ENCODE data around the gene MSH3.
A peak's percentile ranks its signal among the peaks of the same experiment; 100 is the strongest.

MSH3 gene

DNA sequence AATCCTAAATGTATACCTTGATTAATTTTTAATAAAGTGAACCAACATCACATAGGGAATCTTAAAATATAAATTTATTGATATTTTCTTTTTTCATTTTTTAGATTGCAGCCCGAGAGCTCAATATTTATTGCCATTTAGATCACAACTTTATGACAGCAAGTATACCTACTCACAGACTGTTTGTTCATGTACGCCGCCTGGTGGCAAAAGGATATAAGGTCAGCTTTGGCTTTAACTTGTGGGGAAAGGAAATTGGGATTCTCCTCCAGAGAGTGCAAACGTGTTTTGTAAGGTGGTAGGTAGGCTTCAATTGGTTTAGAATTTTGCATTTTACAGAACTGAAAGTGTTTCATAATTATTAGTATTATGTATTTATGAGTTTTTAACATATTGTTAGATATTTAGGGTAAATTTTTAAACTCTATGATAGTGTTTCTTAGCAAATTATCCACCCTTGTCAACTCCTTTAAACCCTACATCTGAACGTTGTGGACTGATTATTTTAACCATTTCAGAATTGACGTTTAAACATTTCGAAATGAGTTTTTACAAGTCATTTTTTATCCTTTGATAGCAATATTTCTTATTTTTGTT is 17.8 kb downstream of the MSH3 start:
- FAIRE-seq (peak; percentile 85), DNase-seq (ENCODE audit: insufficient read length, low spot score) (peak; percentile 9)
- no peak for TF ChIP-seq POLR2A (IDR thresholded peaks at IDR 0.05; ENCODE audit: low read depth, low read length)

DNA sequence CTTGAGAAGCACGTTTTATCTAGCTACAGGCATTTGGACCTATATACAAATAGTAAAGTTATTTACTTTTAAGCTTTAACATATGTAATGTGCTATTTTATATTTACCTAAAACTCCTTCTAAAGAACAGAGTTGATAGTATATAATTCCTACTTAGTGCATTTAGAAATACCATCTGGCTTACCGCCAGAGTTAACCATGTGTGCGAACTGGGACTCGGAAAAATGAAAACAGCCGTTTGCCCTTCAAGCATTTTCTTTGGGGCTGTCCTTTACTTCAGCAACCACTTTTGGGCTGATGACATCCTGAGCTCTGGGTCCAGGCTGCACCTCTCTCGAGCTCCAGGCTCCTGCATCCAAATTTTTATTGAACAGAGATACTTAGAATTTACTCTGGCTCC is 22.3 kb downstream of the MSH3 start:
- FAIRE-seq (no peak), DNase-seq (ENCODE audit: insufficient read length, low spot score) (no peak)
- no peak for TF ChIP-seq POLR2A (IDR thresholded peaks at IDR 0.05; ENCODE audit: low read depth, low read length)

DNA sequence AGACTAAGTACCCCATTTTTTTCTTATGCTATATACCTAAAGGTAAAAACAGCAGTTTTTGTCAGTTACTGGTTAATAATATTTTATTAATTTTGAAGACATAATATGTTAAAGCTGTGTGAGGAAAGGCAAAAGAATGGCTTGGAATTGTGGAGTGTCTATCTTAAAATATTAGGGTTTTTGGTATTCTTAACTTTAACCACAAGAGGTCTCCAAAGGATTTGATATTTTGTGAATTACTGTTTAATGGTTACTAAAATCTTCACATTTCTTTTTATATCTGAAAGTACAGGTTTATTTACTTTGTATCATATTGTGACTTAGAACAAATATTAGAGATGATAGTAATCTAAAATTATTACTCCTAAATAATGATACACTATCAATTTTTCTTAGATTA is 32.3 kb downstream of the MSH3 start:
- FAIRE-seq (no peak), DNase-seq (ENCODE audit: insufficient read length, low spot score) (no peak)
- TF ChIP-seq POLR2A (IDR thresholded peaks at IDR 0.05; ENCODE audit: low read depth, low read length), result no peak

DNA sequence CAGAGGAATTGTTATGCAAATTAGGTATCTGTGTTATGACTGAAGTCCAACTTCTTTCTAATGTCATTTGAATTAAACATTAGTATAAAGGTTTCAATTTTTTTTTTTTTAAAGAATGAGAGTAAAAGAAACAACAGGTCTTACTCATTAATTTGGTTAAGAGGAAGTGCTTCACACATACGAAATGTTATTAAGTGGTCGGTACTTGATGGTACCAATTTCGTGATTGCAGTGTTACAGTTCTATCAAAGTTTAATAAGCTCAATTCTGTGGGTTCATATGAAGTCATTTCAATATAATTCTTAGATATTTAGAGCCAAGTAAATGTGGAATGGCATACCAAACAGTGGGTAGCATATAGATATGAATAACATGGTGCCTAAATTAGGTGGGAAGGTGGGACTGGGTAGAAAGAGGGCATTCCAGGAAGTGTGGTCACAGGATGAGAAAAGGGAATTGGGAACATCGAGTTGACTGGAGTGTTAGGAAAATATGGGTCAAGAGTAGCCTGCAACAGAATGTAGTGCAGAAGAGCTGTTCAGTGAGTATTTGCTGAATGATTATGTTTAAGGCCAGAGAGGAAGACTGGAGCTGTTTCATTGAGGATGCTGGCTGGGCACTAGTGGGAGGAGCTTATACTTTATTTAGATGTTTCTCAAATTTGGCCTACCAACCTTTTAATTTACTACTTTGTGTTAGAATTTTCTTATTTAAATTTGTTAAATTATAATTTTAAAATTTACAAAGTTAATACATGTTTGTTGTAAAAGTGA is 34.4 kb downstream of the MSH3 start:
- DNase-seq (ENCODE audit: insufficient read length, low spot score) (no peak), FAIRE-seq (no peak)
- no peak for TF ChIP-seq POLR2A (IDR thresholded peaks at IDR 0.05; ENCODE audit: low read depth, low read length)

DNA sequence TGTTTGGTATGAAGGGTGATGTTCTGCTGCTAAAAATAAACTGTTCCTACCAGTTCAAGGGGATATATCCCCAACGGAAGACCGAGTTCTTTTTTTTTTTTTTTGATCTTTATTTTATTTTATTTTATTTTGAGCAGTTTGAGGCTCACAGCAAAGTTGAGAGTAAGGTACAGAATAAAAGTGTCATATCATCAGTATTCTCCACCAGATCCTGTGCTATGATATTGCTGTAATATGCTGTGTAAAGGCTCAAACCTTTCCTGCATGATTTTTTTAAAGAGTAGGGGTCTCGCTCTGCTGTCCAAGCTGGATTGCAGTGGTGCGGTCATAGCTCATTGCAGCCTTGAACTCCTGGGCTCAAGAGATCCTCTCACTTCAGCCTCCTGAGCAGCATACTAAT is 35.2 kb downstream of the MSH3 start:
- no peak for TF ChIP-seq POLR2A (IDR thresholded peaks at IDR 0.05; ENCODE audit: low read depth, low read length)
- no peak for FAIRE-seq

DNA sequence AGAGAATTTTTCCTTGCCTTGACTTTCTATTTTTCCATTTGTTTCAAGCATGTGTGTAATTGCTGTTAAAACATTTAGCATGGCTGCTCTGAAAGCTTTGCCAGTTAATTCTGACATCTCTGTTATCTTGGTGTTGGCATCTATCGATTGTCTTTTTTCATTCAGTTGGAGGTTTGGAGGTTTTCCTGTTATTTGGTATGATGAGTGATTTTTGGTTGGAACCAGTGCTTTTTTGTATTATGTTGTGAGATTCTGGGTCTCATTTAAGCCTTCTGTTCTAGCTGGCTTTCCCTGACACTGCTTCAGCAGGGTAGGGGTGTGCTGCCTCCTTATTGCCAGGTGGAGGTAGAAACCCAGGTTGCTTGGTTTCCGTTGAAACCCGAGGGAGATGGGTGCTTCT is 41.2 kb downstream of the MSH3 start:
- no peak for TF ChIP-seq POLR2A (IDR thresholded peaks at IDR 0.05; ENCODE audit: low read depth, low read length)
- no peak for DNase-seq (ENCODE audit: insufficient read length, low spot score)
- FAIRE-seq, result no peak

More for the DNA sequence above, 35.2 kb downstream of the MSH3 start:
- no peak for DNase-seq (ENCODE audit: insufficient read length, low spot score)

DNA sequence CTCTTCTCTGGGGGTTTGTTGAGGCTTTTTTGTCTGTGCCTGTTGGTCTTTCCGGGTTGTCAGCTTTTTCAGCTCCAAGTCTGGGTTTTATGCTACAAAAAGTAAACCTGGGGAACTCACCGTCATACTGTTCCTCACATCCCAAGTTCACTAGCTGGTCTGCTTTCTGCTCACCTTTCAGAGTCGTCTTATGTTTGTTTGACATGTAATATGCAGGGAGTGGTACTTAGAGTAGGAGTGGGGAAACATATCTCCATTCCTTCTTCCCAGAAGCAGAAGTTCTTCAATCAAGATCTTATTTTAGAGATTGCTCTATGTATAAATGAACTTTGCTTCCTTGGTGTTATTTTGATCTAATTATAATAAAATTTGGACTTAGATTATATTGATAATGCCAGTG is 42.0 kb downstream of the MSH3 start:
- DNase-seq (ENCODE audit: insufficient read length, low spot score) (no peak), FAIRE-seq (no peak)
- no peak for TF ChIP-seq POLR2A (IDR thresholded peaks at IDR 0.05; ENCODE audit: low read depth, low read length)

DNA sequence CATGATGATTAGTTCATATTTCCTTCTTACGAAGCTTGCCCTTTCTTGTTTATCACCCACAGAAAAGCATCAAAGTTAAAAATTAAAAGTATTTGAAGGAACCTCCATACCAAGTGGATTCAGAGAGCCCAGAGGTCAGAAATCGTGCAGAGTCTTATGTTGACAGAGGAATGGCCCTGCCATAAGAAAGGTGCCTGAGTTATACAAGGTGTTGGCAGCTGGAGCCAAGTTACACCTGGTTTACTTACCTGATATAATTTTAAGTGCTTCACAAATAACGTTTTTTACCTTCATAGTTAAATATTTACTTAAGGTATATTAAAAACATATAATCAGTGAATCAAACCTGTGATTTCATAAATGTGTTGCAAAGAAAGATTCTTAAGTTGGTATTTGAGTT is 42.6 kb downstream of the MSH3 start:
- FAIRE-seq (no peak), DNase-seq (ENCODE audit: insufficient read length, low spot score) (no peak)
- TF ChIP-seq POLR2A (IDR thresholded peaks at IDR 0.05; ENCODE audit: low read depth, low read length), result no peak

DNA sequence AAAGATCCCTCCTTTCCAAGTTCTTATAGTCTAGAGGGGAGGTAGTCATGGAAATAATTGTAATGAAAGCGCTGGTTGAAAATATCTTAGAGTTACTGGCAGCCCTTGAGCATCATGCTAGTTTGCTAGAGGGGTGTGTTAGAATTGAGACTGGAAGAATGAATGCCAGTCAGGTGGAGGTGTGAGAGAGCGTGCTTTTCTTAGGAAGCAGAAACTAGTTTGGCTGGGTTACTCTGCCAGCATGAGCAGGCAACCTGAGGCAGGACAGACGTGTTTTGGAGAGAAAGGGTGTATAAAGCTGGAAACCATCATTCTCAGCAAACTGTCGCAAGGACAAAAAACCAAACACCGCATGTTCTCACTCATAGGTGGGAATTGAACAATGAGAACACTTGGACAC is 43.9 kb downstream of the MSH3 start:
- TF ChIP-seq POLR2A (IDR thresholded peaks at IDR 0.05; ENCODE audit: low read depth, low read length), result no peak
- DNase-seq (ENCODE audit: insufficient read length, low spot score), result no peak
- no peak for FAIRE-seq

DNA sequence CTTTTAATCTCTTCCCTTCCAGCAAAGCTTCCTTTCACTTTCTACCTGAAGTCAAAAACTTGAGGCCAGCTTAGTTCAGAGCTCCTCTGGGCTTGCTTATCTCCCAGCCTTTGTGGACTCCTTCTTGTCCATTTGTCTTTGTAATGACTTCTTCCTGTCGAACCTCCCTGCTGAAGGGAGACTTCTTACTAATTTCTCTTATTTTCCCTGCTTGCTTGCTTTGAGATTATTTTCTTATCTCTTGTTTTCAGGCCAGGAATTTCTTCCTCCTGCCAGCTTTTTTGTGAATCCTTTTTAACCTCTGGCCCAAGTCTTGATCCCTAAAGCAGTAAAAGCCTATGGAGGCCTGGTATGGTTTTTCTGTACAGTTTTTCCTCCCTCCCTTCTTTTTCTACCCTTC is 47.1 kb downstream of the MSH3 start:
- no peak for TF ChIP-seq POLR2A (IDR thresholded peaks at IDR 0.05; ENCODE audit: low read depth, low read length)
- DNase-seq (ENCODE audit: insufficient read length, low spot score) (no peak), FAIRE-seq (no peak)

DNA sequence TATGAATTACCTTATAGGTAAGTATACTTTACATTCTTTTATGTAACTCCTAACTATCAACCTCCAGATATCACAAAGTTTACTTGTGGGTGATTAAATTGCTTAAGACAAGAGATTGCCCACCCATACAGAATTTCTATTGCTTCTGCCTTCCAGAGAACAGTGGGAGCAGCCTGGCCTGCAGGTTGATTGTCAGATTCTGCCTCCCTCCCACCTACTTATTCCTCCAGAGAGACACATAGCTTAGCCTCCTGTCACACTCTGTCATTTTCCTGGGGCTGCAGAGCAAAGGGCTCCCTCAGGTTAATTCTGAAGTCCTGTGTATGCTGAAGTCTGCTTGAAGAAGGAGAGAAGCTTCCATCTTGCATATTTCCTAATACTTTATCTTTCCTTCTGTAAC is 48.8 kb downstream of the MSH3 start:
- no peak for DNase-seq (ENCODE audit: insufficient read length, low spot score)
- FAIRE-seq, result no peak
- TF ChIP-seq POLR2A (IDR thresholded peaks at IDR 0.05; ENCODE audit: low read depth, low read length), result no peak

DNA sequence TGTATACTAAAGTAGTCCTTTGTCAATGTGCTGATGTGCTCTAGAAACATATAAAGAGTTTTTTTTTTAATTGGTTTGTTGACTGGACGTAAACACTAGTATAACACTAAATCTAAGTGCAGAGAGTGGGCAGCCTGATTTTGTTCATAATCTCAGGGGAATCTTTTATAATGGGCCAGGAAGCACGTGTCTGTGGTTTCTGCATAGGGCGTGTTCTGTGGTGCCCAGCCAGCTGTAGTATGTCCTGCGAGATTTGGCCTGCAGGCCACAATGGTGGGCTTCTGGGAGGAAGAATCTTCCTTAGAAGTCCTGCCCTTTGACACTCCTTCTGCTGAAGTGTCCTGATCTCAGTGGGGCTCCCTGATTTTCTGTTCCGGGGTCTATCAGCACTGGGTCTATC is 49.3 kb downstream of the MSH3 start:
- FAIRE-seq (no peak), DNase-seq (ENCODE audit: insufficient read length, low spot score) (no peak)
- TF ChIP-seq POLR2A (IDR thresholded peaks at IDR 0.05; ENCODE audit: low read depth, low read length), result no peak

DNA sequence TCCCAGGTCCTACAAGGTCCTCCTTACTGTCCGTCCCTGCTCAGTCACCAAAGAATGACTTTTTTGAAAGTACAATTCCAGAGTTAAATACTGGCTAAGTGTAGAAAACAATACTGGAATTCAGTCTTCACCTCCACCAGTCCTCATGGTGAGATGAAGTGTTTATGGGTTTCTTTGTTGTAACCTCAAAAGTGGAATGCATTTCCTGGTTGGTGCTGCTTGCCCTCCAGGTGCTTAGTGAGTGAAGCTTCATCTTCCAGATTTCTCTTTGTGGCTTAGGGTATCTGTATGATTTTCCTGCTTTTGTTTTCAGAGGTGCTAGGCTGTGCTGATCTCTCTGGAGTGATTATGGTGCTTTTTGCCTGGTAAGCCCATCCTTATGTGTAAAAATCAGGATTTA is 49.8 kb downstream of the MSH3 start:
- no peak for TF ChIP-seq POLR2A (IDR thresholded peaks at IDR 0.05; ENCODE audit: low read depth, low read length)
- FAIRE-seq, result no peak
- no peak for DNase-seq (ENCODE audit: insufficient read length, low spot score)

DNA sequence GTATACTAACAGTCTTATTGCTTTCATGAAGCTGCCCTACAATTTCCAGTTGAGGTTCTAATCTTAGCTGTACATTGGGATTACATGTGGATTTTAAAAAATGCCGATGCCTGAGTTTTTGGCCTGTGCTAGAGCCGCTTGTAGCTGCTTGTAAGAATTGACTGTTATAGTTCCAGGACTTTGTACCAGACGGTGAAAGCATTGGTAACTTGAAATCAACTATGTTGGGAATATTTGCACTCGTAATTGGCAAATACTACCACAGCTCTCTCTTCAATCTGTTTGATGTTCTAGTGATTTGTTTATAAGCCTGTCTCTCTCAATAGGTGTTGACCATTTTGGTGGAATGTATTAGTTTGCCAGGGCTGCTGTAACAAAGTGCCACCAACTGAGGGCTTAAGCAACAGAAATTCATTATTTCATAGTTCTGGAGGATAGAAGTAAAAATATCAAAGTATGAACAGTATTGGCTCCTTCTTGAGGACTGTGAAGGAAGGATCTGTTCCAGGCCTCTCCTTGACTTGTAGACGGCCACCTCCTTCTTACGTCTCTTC is 50.8 kb downstream of the MSH3 start:
- TF ChIP-seq POLR2A (IDR thresholded peaks at IDR 0.05; ENCODE audit: low read depth, low read length), result no peak
- FAIRE-seq, result no peak
- no peak for DNase-seq (ENCODE audit: insufficient read length, low spot score)

DNA sequence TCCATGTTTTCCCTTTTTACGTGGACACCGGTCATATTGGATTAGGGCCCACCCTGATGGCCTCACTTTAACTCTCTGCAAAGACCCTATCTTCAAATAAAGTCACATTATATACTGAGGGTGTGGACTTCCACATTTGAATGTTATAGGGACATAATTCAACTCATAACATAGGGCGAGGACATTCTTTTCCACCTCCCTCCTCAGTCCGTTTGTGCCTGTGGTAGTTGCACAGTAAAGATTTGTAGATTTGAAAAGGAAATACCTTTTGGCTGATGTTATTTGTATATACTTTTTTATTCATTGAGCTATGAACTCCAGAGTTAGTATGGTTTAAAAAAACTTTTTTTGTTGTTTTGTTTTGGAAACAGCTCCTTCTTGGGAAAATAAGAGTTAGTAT is 51.3 kb downstream of the MSH3 start:
- DNase-seq (ENCODE audit: insufficient read length, low spot score), result no peak
- no peak for FAIRE-seq
- TF ChIP-seq POLR2A (IDR thresholded peaks at IDR 0.05; ENCODE audit: low read depth, low read length), result no peak

Data from H54 (cell line).